MCF 10A (cell line): ENCODE measurements around the gene DOP1B. TPM values are rescaled to one million over a fixed set of nuclear protein-coding genes. Genes with fewer than 3 reads are reported as not detected.

Source experiments
- BruUV-seq: library from RNA; stranded (reverse); fragments of 400-500 nt; replicated peaks from 2 replicates; lab custom pipeline; 2021; lab: Mats Ljungman, UMichigan
- CTCF ChIA-PET: fragments of 300-600 bp; sonication (Branson Sonifier 250); formaldehyde crosslinking; extraction: SDS; loops from one replicate; lab custom pipeline; 2021; ENCODE audit warnings: antibody characterized with exemption, inconsistent platforms; lab: Yijun Ruan, JAX
- POLR2A ChIA-PET: fragments of 300-600, 350-650 bp; sonication (Branson Sonifier 250); formaldehyde crosslinking; extraction: SDS; loops from one replicate; lab custom pipeline; 2020; ENCODE audit warnings: antibody characterized with exemption, inconsistent platforms; lab: Yijun Ruan, JAX
- DNase-seq: peaks from one replicate; pipeline ENCODE4 v3.0.0-alpha.2; 2018; ENCODE audit not compliant: unreplicated experiment
- H3K27ac Mint-ChIP-seq: one replicate; pipeline ENCODE4 v1.8.0; 2022; ENCODE audit warnings: mild to moderate bottlenecking, low read depth, mixed read lengths; ENCODE audit not compliant: unreplicated experiment
- H3K27me3 Mint-ChIP-seq: one replicate; pipeline ENCODE4 v1.8.0; 2022; ENCODE audit warnings: mixed read lengths; ENCODE audit not compliant: insufficient read depth, unreplicated experiment
- H3K36me3 Mint-ChIP-seq: one replicate; pipeline ENCODE4 v1.8.0; 2022; ENCODE audit warnings: mild to moderate bottlenecking, moderate library complexity, mixed read lengths; ENCODE audit not compliant: insufficient read depth, unreplicated experiment
- H3K4me1 Mint-ChIP-seq: one replicate; pipeline ENCODE4 v1.8.0; 2022; ENCODE audit warnings: mixed read lengths; ENCODE audit not compliant: insufficient read depth, unreplicated experiment
- H3K4me3 Mint-ChIP-seq: one replicate; pipeline ENCODE4 v1.8.0; 2022; ENCODE audit warnings: mild to moderate bottlenecking, moderate library complexity, mixed read lengths; ENCODE audit not compliant: unreplicated experiment
- H3K9me3 Mint-ChIP-seq: one replicate; pipeline ENCODE4 v1.8.0; 2022; ENCODE audit warnings: mixed read lengths; ENCODE audit not compliant: unreplicated experiment
- CTCF ChIP-seq: fragments of 200-600 bp; IDR thresholded peaks from one replicate; pipeline ENCODE4 v1.8.0; 2022; ENCODE audit warnings: antibody characterized with exemption, mild to moderate bottlenecking; ENCODE audit not compliant: unreplicated experiment
- intact Hi-C: fragments of 100-400 bp; cut with micrococcal nuclease; formaldehyde crosslinking; loops from 2 replicates; pipeline ENCODE4 v1.14.1; 2022
- total RNA-seq: library from RNA; stranded (reverse); gene quantifications from 2 replicates; pipeline ENCODE4 v1.2.3, GENCODE V29; 2022

The DOP1B gene
- total RNA-seq, 1 experiment from 2014 or later = 7.6 TPM

GRCh38 chr21:36162631-36163030, 6.0 kb downstream of the DOP1B start:
- no peak overlapping the region for H3K4me3 Mint-ChIP-seq
- no peak for DNase-seq
- H3K27ac Mint-ChIP-seq = no peak overlapping the region
- intact Hi-C loops = no loop called here
- no peaks in the 10 kb centered on the region for H3K27me3 Mint-ChIP-seq
- no peak for TF ChIP-seq CTCF
- H3K4me1 Mint-ChIP-seq = peaks cover 12% of the 10 kb centered on the region
- no peaks in the 10 kb centered on the region for H3K9me3 Mint-ChIP-seq
- BruUV-seq = no TSS peak
- ChIA-PET CTCF (interaction anchor here (0.6 to 1.5 kb wide), 3 partner anchors 47 to 1452 kb away, joined by 3 to 4 read pairs (median 3); no protein-coding TSS in a partner anchor), POLR2A (interaction anchor here (0.5 to 1.1 kb wide), 2 partner anchors 99 to 159 kb away, joined by 3 to 4 read pairs; no protein-coding TSS in a partner anchor)
- H3K36me3 Mint-ChIP-seq = no peaks in the 10 kb centered on the region

- no peaks in the 10 kb centered on the region for H3K36me3 Mint-ChIP-seq
- H3K4me1 Mint-ChIP-seq = peaks cover 12% of the 10 kb centered on the region
- no TSS peak for BruUV-seq
- POLR2A ChIA-PET = interaction anchor here (0.6 to 1.3 kb wide), 3 partner anchors 16 to 157 kb away, joined by 4 read pairs; partner anchors contain the start of gene MORC3
- no peak overlapping the region for H3K4me3 Mint-ChIP-seq
- no peak for DNase-seq
- H3K27me3 Mint-ChIP-seq = no peaks in the 10 kb centered on the region
- H3K27ac Mint-ChIP-seq = no peak overlapping the region
- no peaks in the 10 kb centered on the region for H3K9me3 Mint-ChIP-seq
- TF ChIP-seq CTCF = no peak
- CTCF ChIA-PET = interaction anchor here (0.5 to 1.5 kb wide), 4 partner anchors 9 to 159 kb away, joined by 3 to 4 read pairs (median 4); no protein-coding TSS in a partner anchor
- intact Hi-C loops = no loop called here
Measured at GRCh38 chr21:36163750-36164741, 7.4 kb downstream of the DOP1B start.

GRCh38 chr21:36165356-36165755, 8.7 kb downstream of the DOP1B start:
- Mint-ChIP-seq H3K27me3 (no peaks in the 10 kb centered on the region), H3K9me3 (no peaks in the 10 kb centered on the region), H3K4me3 (no peak overlapping the region), H3K4me1 (peaks cover 6% of the 10 kb centered on the region), H3K27ac (no peak overlapping the region), H3K36me3 (no peaks in the 10 kb centered on the region)
- no peak for TF ChIP-seq CTCF
- DNase-seq = no peak
- intact Hi-C loops = no loop called here
- ChIA-PET POLR2A (no interaction called here), CTCF (no interaction called here)
- BruUV-seq = no TSS peak

- H3K4me3 Mint-ChIP-seq = no peak overlapping the region
- CTCF ChIA-PET = no interaction called here
- H3K27me3 Mint-ChIP-seq = no peaks in the 10 kb centered on the region
- H3K36me3 Mint-ChIP-seq = no peaks in the 10 kb centered on the region
- intact Hi-C loops = no loop called here
- H3K4me1 Mint-ChIP-seq = peaks cover 6% of the 10 kb centered on the region
- no peak for TF ChIP-seq CTCF
- no TSS peak for BruUV-seq
- POLR2A ChIA-PET = no interaction called here
- no peak for DNase-seq
- no peaks in the 10 kb centered on the region for H3K9me3 Mint-ChIP-seq
- H3K27ac Mint-ChIP-seq = no peak overlapping the region
Measured at GRCh38 chr21:36166705-36167104, 10.1 kb downstream of the DOP1B start.
